NCI-H510A treated with DMSO at 0.1 percent for 48 hours (cell line): ENCODE measurements around the gene MPV17L2.

Experiments used
- DNase-seq: peaks from one replicate; lab custom pipeline; 2025; lab: John Stamatoyannopoulos, UW

Gene MPV17L2

DNA sequence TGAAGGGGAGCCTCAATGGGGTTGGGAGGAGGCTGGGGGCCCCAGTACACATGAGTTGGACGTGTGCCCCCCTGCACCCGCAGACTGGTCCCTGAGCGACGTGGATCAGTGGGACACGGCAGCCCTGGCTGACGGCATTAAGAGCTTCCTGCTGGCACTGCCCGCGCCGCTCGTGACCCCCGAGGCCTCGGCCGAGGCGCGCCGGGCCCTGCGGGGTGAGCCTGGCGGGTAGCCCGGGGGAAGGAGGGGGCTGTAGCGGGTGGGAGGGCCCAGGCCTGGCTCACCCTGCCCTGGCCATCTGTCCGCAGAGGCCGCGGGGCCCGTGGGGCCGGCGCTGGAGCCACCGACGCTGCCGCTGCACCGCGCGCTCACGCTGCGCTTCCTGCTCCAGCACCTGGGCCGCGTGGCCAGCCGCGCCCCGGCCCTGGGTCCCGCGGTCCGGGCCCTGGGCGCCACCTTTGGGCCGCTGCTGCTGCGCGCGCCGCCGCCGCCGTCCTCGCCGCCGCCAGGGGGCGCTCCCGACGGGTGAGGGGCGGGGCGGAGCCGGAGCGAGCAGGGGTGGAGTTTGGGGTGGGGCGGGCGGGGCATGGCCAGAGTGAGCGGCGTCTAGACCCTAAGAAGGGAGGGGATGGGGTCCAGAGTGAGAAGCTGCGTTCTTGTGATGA, 31.9 kb upstream of the MPV17L2 start:
- no peak for DNase-seq

- DNase-seq: no peak
Measured at GRCh38 chr19:18161636-18162002, 31.4 kb upstream of the MPV17L2 start.

- no peak for DNase-seq
Measured at GRCh38 chr19:18164072-18164471, 28.9 kb upstream of the MPV17L2 start.

DNA sequence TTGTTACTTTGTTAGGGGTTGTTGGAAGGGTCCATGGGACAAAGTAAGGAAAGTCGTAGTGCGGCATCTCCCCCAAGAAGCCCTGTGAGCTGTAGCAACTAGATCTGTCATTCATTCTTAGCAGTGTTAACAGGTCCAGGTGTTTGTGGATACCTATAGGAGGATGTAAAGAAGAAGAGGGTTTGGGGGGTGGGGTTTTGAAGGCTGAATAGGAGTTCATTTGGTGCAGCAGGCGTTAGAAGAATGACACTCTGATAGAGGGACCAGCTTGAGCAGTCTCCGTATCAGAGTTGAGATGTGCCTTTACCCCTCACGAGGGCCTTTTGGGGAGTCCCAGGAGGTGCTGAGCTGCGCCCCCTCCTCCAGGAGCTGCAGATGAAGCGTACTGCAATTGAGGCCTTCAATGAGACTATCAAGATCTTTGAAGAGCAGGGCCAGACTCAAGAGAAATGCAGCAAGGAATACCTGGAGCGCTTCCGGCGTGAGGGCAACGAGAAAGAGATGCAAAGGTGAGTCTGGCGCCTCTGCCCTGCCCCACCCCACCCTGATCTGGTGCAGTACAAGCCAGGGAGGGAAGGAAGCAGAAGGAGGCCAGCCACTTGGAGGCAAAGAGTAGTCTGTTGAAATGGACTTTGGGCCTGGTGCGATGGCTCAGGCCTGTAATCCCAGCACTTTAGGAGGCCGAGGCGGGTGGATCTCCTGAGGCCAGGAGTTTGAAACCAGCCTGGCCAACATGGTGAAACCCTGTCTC, 27.0 kb upstream of the MPV17L2 start:
- no peak for DNase-seq

DNA sequence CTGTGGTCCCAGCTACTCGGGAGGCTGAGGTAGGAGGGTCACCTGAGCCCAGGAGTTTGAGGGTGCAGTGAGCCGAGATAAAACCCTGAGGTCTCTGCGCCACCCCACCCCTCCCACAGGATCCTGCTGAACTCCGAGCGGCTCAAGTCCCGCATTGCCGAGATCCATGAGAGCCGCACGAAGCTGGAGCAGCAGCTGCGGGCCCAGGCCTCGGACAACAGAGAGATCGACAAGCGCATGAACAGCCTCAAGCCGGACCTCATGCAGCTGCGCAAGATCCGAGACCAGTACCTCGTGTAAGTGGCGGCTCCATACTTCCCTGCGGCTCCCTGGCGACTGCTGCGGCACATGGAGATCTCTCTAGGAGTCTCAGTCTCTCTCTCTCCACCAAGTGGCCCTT, 26.0 kb upstream of the MPV17L2 start:
- DNase-seq: no peak

- peak; percentile 12 for DNase-seq
Measured at GRCh38 chr19:18167975-18168645, 24.9 kb upstream of the MPV17L2 start.

DNA sequence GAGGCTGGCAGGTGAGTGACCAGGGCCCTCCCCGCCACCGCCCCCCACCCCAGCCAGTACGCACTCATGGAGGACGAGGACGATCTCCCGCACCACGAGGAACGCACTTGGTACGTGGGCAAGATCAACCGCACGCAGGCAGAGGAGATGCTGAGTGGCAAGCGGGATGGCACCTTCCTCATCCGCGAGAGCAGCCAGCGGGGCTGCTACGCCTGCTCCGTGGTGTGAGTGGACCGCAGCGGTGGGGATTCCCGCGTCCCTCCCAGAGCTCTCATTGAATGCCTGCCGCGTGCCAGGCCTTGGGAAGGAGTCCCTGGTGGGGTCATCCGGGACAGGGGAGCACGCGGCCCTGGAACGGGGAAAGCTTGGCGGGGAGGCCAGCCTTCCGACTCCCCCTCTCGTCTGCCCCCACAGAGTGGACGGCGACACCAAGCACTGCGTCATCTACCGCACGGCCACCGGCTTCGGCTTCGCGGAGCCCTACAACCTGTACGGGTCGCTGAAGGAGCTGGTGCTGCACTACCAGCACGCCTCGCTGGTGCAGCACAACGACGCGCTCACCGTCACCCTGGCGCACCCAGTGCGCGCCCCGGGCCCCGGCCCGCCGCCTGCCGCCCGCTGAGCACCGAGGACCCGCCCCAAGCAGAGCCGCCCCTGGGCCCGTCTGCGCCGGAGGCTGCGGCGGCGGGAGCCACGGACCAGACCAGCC, 24.2 kb upstream of the MPV17L2 start:
- no peak for DNase-seq

GRCh38 chr19:18170714-18171255, 22.2 kb upstream of the MPV17L2 start:
- DNase-seq: no peak

DNA sequence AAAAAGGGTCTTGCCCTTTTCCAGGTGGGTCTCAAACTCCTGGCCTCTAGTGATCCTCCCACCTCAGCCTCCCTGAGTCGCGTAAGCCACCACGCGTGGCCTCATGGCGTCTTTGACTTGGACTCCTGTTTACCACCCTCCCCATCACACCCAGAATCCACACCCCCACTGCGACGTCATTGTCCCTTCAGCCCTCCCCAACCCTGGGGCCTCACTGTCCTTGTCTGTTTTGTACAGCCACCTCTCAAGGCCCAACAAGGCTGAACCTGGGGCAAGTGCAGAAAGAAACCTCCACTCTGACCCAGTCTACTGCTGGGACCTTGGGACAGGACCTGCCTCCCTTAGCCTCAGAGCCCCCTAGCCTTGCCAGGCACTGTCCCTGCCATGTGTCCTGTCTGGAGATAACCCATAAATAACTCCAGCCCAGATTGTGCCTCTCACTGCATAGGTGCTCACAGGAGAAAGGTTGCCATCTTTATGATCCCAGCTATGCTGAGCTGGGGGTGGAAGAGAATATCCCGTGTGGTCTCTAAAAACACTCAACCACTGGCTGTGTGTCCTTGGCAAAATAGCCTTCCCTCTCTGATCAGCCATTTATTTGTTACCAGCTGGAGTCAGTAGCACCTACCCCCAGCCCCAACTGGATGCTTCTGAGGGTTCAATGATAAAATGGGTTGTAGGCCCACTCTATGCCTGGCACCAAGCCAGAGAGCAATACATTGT, 21.3 kb upstream of the MPV17L2 start:
- no peak for DNase-seq

DNA sequence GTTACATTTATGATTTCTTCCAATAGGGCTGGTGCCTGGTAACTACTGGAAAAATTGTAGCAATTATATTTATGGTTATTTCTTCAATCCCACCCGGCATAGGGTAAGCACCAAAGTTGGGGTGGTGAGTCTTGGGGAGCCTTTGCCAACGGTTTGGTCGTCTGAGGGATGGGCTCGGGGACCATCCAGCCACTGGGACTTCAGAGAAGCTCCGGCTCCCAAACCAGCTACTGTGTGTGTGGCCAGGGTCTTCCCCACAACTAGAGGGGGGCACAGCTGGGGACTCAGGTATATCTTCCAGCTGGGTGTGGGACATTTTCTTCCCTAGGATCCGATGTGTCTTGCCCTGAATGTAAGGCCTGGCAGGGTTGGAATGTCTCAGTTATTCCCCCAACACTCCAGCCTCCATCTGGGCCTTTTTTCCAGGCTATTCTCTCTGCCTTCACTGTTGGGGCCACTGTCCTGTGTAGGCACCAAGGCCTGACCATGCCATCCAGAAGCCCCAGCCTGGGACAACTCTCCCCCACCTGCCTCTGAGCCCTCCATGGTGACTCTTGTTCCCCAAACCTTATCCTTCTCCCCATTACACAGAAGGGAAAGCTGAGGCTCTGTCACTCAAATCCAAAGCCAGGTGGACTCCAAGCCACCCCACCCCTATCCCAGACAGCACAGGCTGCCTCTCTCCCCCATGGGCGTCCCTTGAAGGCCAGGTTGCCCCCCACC, 20.5 kb upstream of the MPV17L2 start:
- no peak for DNase-seq

DNA sequence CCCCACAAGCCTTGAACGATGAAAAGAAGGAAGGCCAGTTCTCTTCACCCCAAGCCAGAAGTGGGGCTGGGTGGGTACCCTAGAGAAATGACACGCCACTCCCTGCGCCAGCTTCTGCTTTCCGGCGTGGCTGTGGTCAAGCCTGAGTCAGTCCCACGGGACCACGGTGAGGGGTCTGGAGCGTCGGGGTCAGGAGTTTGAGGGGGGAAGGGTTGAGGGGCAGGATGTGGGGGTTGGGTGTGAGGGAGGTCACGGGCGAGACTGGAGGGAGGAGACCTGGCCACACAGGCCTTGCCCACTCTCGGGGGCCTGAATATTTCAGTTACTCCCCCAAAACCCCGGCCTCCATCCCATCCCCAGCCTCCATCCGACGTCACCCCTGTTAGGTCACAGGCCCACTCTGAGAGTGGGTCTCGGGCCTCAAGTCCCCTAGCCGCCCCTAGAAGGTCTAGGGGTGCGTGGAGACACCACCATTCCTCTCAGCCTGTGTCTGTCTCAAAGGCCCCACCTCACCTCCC, 19.9 kb upstream of the MPV17L2 start:
- no peak for DNase-seq

- peak; percentile 79 for DNase-seq
Measured at GRCh38 chr19:18173572-18174288, 19.3 kb upstream of the MPV17L2 start, which contains the start of gene IFI30. IFI30 (plus strand) TSS chr19:18173813; CDS start chr19:18173842, 29 bp downstream.

DNA sequence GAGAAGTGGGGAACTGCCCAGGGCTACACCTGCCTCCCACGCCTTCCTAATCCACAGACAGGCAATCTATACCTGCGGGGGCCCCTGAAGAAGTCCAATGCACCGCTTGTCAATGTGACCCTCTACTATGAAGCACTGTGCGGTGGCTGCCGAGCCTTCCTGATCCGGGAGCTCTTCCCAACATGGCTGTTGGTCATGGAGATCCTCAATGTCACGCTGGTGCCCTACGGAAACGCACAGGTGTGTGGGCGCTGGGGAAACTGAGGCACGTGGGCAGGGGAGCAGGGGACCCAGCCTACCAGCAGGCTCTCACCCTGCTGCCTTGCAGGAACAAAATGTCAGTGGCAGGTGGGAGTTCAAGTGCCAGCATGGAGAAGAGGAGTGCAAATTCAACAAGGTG, 18.0 kb upstream of the MPV17L2 start:
- DNase-seq: no peak

- no peak for DNase-seq
Measured at GRCh38 chr19:18176367-18177310, 16.4 kb upstream of the MPV17L2 start.

DNA sequence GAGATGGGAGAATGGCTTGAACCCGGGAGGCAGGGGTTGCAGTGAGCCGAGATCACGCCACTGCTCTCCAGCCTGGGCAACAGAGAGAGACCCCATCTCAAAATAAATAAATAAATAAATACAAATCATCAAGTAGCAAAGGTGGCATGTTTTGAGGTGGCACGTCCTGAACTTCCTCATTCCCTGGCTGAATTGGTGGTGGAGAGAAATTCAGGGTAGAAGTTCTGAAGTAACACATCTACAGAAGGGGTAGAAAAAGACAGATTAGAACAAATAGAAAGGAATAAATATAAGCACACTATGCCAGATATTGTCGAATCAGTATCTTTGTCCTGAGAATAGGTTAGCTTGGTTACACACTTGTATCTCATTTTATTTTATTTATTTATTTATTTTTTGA, 13.1 kb upstream of the MPV17L2 start:
- no peak for DNase-seq

DNA sequence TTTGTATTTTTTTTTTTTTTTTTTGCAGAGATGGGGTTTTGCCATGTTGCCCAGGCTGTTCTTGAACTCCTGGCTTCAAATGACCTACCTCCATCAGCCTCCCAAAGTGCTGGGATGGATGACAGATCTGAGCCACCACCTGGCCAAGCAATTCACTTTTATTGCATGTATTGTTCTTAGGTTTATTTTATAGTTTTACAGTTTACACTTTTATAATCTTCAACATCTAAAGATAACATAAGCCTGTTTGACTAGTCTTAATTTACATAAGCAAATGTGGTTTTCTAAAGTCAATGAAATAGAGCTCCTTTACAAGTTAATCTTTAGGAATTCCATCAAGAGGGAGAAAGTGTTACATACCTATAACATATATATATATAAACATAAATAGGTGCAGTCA, 9.5 kb upstream of the MPV17L2 start:
- no peak for DNase-seq

- DNase-seq: no peak
Measured at GRCh38 chr19:18185538-18185937, 7.5 kb upstream of the MPV17L2 start.

DNA sequence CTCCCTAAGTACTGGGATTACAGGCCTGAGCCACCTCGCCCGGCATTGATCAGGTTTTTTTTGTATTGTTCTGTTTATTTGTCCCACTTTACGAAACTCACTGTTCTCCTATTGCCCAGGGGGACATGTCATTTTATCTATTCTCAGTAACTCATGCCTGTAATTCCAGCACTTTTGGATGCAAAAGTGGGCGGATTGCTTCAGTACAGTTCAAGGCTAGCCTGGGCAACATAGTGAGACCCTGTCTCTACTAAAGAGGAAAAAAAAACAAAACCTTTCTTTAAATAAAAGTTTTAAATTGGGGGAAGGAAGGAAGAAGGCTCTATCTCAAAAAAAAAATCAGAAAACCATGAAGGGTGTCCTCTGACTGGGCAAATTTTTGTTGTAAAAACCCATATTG, 2.7 kb upstream of the MPV17L2 start:
- no peak for DNase-seq

DNA sequence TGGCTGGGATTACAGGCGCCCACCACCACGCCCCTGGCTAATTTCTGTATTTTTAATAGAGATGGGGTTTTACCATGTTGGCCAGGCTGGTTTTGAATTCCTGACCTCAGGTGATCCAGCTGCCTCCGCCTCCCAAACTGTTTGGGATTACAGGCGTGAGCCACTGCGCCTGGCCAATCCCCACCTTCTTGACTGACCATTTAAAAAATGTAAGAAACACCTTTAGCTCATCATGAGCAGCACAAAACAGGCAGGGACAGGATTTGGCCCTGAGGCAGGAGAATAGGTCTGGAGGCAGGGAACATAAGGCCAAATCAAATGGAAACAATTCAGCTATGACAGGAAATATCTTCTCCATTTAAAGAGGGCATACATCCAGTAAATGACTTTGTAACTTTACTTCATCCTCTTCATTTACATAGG, 1.4 kb upstream of the MPV17L2 start:
- DNase-seq: no peak
